Gastroesophageal sphincter (tissue), 3 donors: ENCODE data around the gene ARHGAP44.

Source experiments
- CTCF ChIP-seq, 4 experiments: fragments of 200-600 bp in 2 of 4; fragments of 450-650 bp in 2 of 4; sonication (generic) in 1 of 4; IDR thresholded peaks; one replicate each; pipeline ENCODE4 v1.5.1; 2017 to 2019; ENCODE audit warnings: antibody characterized with exemption in 4 of 4, mild to moderate bottlenecking in 2 of 4, moderate library complexity in 2 of 4
- EP300 ChIP-seq: sonication (generic); formaldehyde crosslinking; IDR thresholded peaks from one replicate; pipeline ENCODE4 v1.6.1; 2017; ENCODE audit warnings: antibody characterized with exemption, mild to moderate bottlenecking
- POLR2A ChIP-seq, 2 donors: fragments of 450-650 bp; IDR thresholded peaks; one replicate each; pipeline ENCODE4 v1.6.1; 2017; ENCODE audit warnings: antibody characterized with exemption in 2 of 2, mild to moderate bottlenecking in 2 of 2, moderate library complexity in 1 of 2
- POLR2AphosphoS5 ChIP-seq: sonication (generic); formaldehyde crosslinking; IDR thresholded peaks from one replicate; pipeline ENCODE4 v1.6.1; 2017; ENCODE audit warnings: antibody characterized with exemption

GRCh38 chr17:12800855-12801365, 11.6 kb downstream of the ARHGAP44 start:
- TF ChIP-seq POLR2A (IDR thresholded peaks at IDR 0.05) (no peak), CTCF (IDR thresholded peaks at IDR 0.05) (no peak), EP300 (no peak), POLR2AphosphoS5 (no peak)
